HepG2 (cell line): Measurements from ENCODE around the gene NDUFS7. TPM values are rescaled to one million over a fixed set of nuclear protein-coding genes. Genes with fewer than 3 reads are reported as not detected.

Experiments used
- ATF2 ChIP-seq: sonication (generic); formaldehyde crosslinking; IDR thresholded peaks from 2 replicates; pipeline ENCODE4 v1.4.0; 2020; ENCODE audit warnings: missing genetic modification reagents
- CREB3 ChIP-seq: sonication (generic); formaldehyde crosslinking; IDR thresholded peaks from 2 replicates; pipeline ENCODE4 v1.5.0; 2020; ENCODE audit warnings: missing genetic modification reagents
- GTF2F1 ChIP-seq: fragments of 150-350 bp; IDR thresholded peaks from 2 replicates; pipeline ENCODE4 v1.6.1; 2014; ENCODE audit warnings: low read length
- HNF1B ChIP-seq: sonication (generic); formaldehyde crosslinking; IDR thresholded peaks from 2 replicates; pipeline ENCODE4 v1.5.1; 2020; ENCODE audit warnings: mild to moderate bottlenecking, moderate library complexity, missing genetic modification reagents
- HNRNPH1 ChIP-seq: fragments of 200-400 bp; formaldehyde crosslinking; optimal IDR thresholded peaks from 2 replicates; pipeline ENCODE3; 2017; ENCODE audit warnings: mild to moderate bottlenecking, low read depth, low read length
- HNRNPK ChIP-seq: fragments of 200-400 bp; formaldehyde crosslinking; IDR thresholded peaks from 2 replicates; pipeline ENCODE4 v1.6.1; 2018; ENCODE audit warnings: low read length, low read depth, moderate library complexity, mild to moderate bottlenecking; ENCODE audit not compliant: poor library complexity, severe bottlenecking
- MXD1 ChIP-seq: sonication (generic); formaldehyde crosslinking; IDR thresholded peaks from 2 replicates; pipeline ENCODE4 v1.4.0; 2020; ENCODE audit warnings: mild to moderate bottlenecking, missing genetic modification reagents
- PITX1 ChIP-seq: sonication (generic); formaldehyde crosslinking; IDR thresholded peaks from 2 replicates; pipeline ENCODE4 v1.5.1; 2020; ENCODE audit warnings: mild to moderate bottlenecking, missing genetic modification reagents
- REST ChIP-seq, 2 experiments: IDR thresholded peaks; 2 replicates each; pipeline ENCODE4 v1.6.1; 2011 to 2012; ENCODE audit warnings: low read length in 2 of 2, borderline replicate concordance in 1 of 2, low read depth in 1 of 2, mild to moderate bottlenecking in 1 of 2, moderate library complexity in 1 of 2
- RFX1 ChIP-seq: fragments of 450-650 bp; IDR thresholded peaks from 2 replicates; pipeline ENCODE4 v1.6.1; 2017
- SRSF4 ChIP-seq: fragments of 200-400 bp; formaldehyde crosslinking; IDR thresholded peaks from one replicate; pipeline ENCODE4 v1.6.1; 2018; ENCODE audit warnings: mild to moderate bottlenecking, low read depth, low read length, moderate library complexity; ENCODE audit not compliant: poor library complexity, severe bottlenecking
- SSRP1 ChIP-seq: IDR thresholded peaks from 2 replicates; pipeline ENCODE4 v1.6.1; 2016; ENCODE audit warnings: control low read depth
- TAF1 ChIP-seq: sonication (generic); formaldehyde crosslinking; IDR thresholded peaks from 2 replicates; pipeline ENCODE4 v1.4.0; 2020; ENCODE audit warnings: missing genetic modification reagents
- ZFAT ChIP-seq: sonication (generic); formaldehyde crosslinking; conservative IDR thresholded peaks from 2 replicates; pipeline ENCODE4 v1.8.1; 2023; ENCODE audit warnings: missing genetic modification reagents, inconsistent platforms
- ZFX ChIP-seq: sonication (generic); formaldehyde crosslinking; IDR thresholded peaks from 2 replicates; pipeline ENCODE4 v1.4.0; 2020; ENCODE audit warnings: mild to moderate bottlenecking, low read depth, missing genetic modification reagents, moderate library complexity
- ZIK1 ChIP-seq: sonication (generic); formaldehyde crosslinking; IDR thresholded peaks from 2 replicates; pipeline ENCODE4 v1.5.0; 2020; ENCODE audit warnings: mild to moderate bottlenecking, low read depth, missing genetic modification reagents, borderline replicate concordance
- ZNF10 ChIP-seq: sonication (generic); formaldehyde crosslinking; IDR thresholded peaks from 2 replicates; pipeline ENCODE4 v1.4.0; 2020; ENCODE audit warnings: mild to moderate bottlenecking, low read depth, missing genetic modification reagents, borderline replicate concordance
- ZNF329 ChIP-seq: sonication (generic); formaldehyde crosslinking; IDR thresholded peaks from 2 replicates; pipeline ENCODE4 v1.9.0; 2021; ENCODE audit warnings: low read depth, mild to moderate bottlenecking, missing genetic modification reagents
- ZNF333 ChIP-seq: sonication (generic); formaldehyde crosslinking; IDR thresholded peaks from 2 replicates; pipeline ENCODE4 v1.4.0; 2020; ENCODE audit warnings: mild to moderate bottlenecking, missing genetic modification reagents, borderline replicate concordance
- ZNF562 ChIP-seq: sonication (generic); formaldehyde crosslinking; IDR thresholded peaks from 2 replicates; pipeline ENCODE4 v1.8.0; 2022; ENCODE audit warnings: missing genetic modification reagents, borderline replicate concordance
- ZNF564 ChIP-seq: sonication (generic); formaldehyde crosslinking; IDR thresholded peaks from 2 replicates; pipeline ENCODE4 v1.8.1; 2023; ENCODE audit warnings: mild to moderate bottlenecking, missing genetic modification reagents
- polyA plus RNA-seq, 8 experiments: library from polyadenylated mRNA; depleted of rRNA in 3 of 8; stranded (reverse) in 7 of 8; unstranded in 1 of 8; fragments of >200 nt; fragmentation: Illumina TruSeq in 4 of 8; extraction: Trizol in 4 of 8; gene quantifications; 2 replicates each; pipeline versions ENCODE4 v1.2.1 to v1.2.3, GENCODE V29; 2011 to 2016; ENCODE audit warnings: low read depth in 4 of 8, missing spikeins in 1 of 8, mixed read lengths in 1 of 8; ENCODE audit not compliant: insufficient read depth in 1 of 8
- total RNA-seq, 5 experiments: library from RNA; depleted of rRNA; stranded (reverse); fragments of >200 nt; fragmentation: Illumina TruSeq; extraction: Trizol; gene quantifications; 2 replicates each; pipeline ENCODE4 v1.2.3, GENCODE V29; 2016; ENCODE audit warnings: low read depth in 1 of 5

NDUFS7 gene
- total and polyA plus RNA-seq, 2 of the 13 experiments (the other 11 are each of a cell fraction or from before 2014, with no cell fraction given), result 34.3 to 66.9 TPM

GRCh38 chr19:1395194-1396018 is 11.7 kb downstream of the NDUFS7 start (continued):
- TF ChIP-seq REST (IDR thresholded peaks at IDR 0.05; ENCODE audit: borderline replicate concordance in 1 of 2, low read depth in 1 of 2, low read length in 2 of 2) (no peak), RFX1 (no peak), HNRNPH1 (peak; percentile 41), HNRNPK (no peak), SSRP1 (CRISPR knock-in tag) (peak; percentile 14; the same call in 1 of the 2 replicates), ATF2 (no peak), ZNF329 (CRISPR knock-in tag) (no peak), ZIK1 (CRISPR knock-in tag) (no peak), CREB3 (CRISPR knock-in tag) (no peak), TAF1 (no peak), ZNF333 (CRISPR knock-in tag) (peak; percentile 32; the same call in 1 of the 2 replicates), SRSF4 (peak; percentile 47), PITX1 (peak; percentile 13; the same call in 1 of the 2 replicates), ZNF564 (CRISPR knock-in tag) (peak; percentile 38; the same call in 1 of the 2 replicates), MXD1 (CRISPR knock-in tag) (no peak; the same call in 1 of the 2 replicates), ZFX (CRISPR knock-in tag) (0 out of 2 replicates have a peak, but pooled peaks have one; percentile 2), GTF2F1 (no peak), ZNF10 (CRISPR knock-in tag) (no peak), ZFAT (no peak), ZNF562 (CRISPR knock-in tag) (no peak), HNF1B (CRISPR knock-in tag) (no peak)
